ENCODE measurements around the gene GAGE12J. TPM values are rescaled to one million over a fixed set of nuclear protein-coding genes. Genes with fewer than 3 reads are reported as not detected.

GAGE12J gene
- total and polyA plus RNA-seq, 3 experiments from 2014 or later = not detected

DNA sequence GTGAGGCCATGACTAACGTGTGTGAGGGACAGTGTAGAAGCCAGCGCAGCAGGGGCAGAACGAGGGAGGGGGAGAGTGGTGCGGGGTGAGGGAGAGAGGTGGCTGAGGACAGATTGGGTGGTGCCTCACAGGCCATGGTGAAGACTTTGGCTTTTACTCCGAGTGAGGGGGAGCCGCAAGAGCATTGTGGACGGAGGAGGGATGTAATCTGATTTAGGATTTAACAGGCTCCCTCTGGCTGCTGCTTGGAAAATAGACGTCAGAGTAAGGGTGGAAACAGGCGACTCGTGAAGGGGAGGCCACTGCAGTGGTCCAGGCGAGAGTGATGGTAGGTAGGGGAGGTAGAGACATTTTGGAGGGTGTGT, 39.2 kb upstream of the GAGE12J start:
- ChIA-PET CTCF (no interaction called here), POLR2A (no interaction called here)
- H3K27ac ChIP-seq (ENCODE audit: low read depth, low read length) = no peak overlapping the region
- no peaks in the 10 kb centered on the region for H3K36me3 ChIP-seq (ENCODE audit: insufficient read depth, low read length)
- no peaks in the 10 kb centered on the region for H3K9me3 ChIP-seq (ENCODE audit: low read length)
- no peak for DNase-seq
- Mint-ChIP-seq H3K4me1 (peaks cover 24 to 51% (median 33%) of the 10 kb centered on the region in 3 donors), H3K36me3 (peaks cover 0 to 7% (median 0%) of the 10 kb centered on the region in 3 donors), H3K27ac (peak overlapping the region in 4 of 8 donors; percentile 14 to 58 (median 44)), H3K4me3 (no peak overlapping the region), H3K9me3 (peaks cover 0 to 1% (median 0%) of the 10 kb centered on the region in 5 donors), H3K27me3 (peaks cover 0 to 10% of the 10 kb centered on the region in 2 donors)
- H3K27me3 ChIP-seq (ENCODE audit: insufficient read depth, low read length, poor library complexity, severe bottlenecking) = no peaks in the 10 kb centered on the region
- H3K4me3 ChIP-seq (ENCODE audit: low read length) = no peak overlapping the region
- H3K4me1 ChIP-seq (ENCODE audit: insufficient read depth, low read length) = peaks cover 31% of the 10 kb centered on the region

DNA sequence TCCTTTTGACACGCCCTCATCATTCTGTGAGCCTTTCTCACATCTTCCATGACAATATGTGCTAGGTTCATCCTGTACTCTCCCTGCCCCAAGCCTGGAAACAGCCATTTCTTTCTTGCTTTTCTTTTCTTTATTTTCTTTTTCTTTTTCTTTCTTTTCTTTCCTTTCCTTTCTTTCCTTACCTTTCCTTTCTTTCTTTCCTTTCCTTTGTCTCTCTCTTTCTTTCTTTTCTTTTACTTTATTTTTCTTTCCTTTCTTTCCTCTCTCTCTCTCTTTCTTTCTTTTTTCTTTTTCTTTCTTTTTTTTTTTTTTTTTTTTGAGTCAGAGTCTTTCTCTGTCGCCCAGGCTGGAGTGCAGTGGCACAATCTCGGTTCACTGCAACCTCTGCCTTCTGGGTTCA, 37.6 kb upstream of the GAGE12J start:
- no peak overlapping the region for H3K27ac ChIP-seq (ENCODE audit: low read depth, low read length)
- H3K4me1 ChIP-seq (ENCODE audit: insufficient read depth, low read length) = peaks cover 24% of the 10 kb centered on the region
- H3K9me3 Mint-ChIP-seq = peaks cover 0 to 1% (median 0%) of the 10 kb centered on the region in 5 donors
- no peak for DNase-seq
- peaks cover 0 to 10% of the 10 kb centered on the region in 2 donors for H3K27me3 Mint-ChIP-seq
- H3K4me3 ChIP-seq (ENCODE audit: low read length) = no peak overlapping the region
- no peak overlapping the region for H3K27ac Mint-ChIP-seq
- H3K36me3 Mint-ChIP-seq = peaks cover 0 to 7% (median 0%) of the 10 kb centered on the region in 3 donors
- ChIA-PET CTCF (no interaction called here), POLR2A (interaction anchor here (0.6 kb wide), 1 partner anchor 636 kb away, joined by 6 read pairs; no protein-coding TSS in a partner anchor)
- no peaks in the 10 kb centered on the region for H3K27me3 ChIP-seq (ENCODE audit: insufficient read depth, low read length, poor library complexity, severe bottlenecking)
- no peak overlapping the region for H3K4me3 Mint-ChIP-seq
- no peaks in the 10 kb centered on the region for H3K9me3 ChIP-seq (ENCODE audit: low read length)
- peaks cover 15 to 50% (median 28%) of the 10 kb centered on the region in 3 donors for H3K4me1 Mint-ChIP-seq
- H3K36me3 ChIP-seq (ENCODE audit: insufficient read depth, low read length) = no peaks in the 10 kb centered on the region

DNA sequence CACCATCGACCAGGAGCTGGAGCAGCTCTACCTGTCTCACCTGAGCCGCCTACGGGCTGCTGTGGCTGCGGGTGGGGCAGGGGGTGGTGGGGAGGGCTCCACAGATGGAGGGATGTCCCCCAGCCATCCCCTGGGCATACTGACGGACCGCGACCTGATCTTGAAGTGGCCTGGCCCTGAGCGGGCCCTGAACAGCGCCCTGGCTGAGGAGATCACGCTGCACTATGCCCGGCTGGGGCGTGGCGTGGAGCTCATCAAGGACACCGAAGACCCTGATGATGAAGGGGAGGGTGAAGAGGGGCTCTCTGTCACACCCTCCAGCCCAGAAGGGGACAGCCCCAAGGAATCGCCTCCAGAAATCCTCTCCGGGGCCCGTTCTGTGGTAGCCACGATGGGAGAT, 35.7 kb upstream of the GAGE12J start:
- peaks cover 0 to 7% of the 10 kb centered on the region in 2 donors for H3K27me3 Mint-ChIP-seq
- H3K4me1 Mint-ChIP-seq = peaks cover 13 to 40% (median 22%) of the 10 kb centered on the region in 3 donors
- no peaks in the 10 kb centered on the region for H3K36me3 ChIP-seq (ENCODE audit: insufficient read depth, low read length)
- DNase-seq = no peak
- peaks cover 0 to 1% (median 0%) of the 10 kb centered on the region in 5 donors for H3K9me3 Mint-ChIP-seq
- H3K4me3 Mint-ChIP-seq = no peak overlapping the region
- H3K27me3 ChIP-seq (ENCODE audit: insufficient read depth, low read length, poor library complexity, severe bottlenecking) = no peaks in the 10 kb centered on the region
- no peak overlapping the region for H3K4me3 ChIP-seq (ENCODE audit: low read length)
- peaks cover 15% of the 10 kb centered on the region for H3K4me1 ChIP-seq (ENCODE audit: insufficient read depth, low read length)
- no peak overlapping the region for H3K27ac Mint-ChIP-seq
- H3K36me3 Mint-ChIP-seq = peaks cover 0 to 7% (median 0%) of the 10 kb centered on the region in 3 donors
- H3K27ac ChIP-seq (ENCODE audit: low read depth, low read length) = no peak overlapping the region
- ChIA-PET POLR2A (no interaction called here), CTCF (no interaction called here)
- H3K9me3 ChIP-seq (ENCODE audit: low read length) = no peaks in the 10 kb centered on the region

DNA sequence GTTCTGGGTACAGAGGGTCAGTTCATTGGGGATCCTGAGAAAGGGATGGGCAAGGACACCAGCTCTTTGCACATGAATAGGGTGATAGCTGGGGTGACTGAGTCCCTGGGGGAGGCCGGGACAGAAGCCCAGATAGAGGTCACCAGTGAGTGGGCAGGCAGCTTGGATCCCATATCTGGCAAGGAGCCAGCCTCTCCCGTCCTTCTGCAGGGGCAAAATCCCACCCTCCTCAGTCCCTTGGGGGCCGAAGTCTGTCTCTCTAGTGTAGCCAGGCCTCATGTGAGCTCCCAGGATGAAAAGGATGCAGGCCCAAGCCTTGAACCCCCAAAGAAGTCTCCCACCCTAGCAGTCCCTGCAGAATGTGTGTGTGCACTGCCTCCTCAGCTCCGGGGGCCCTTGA, 35.3 kb upstream of the GAGE12J start:
- ChIA-PET POLR2A (no interaction called here), CTCF (no interaction called here)
- H3K27ac Mint-ChIP-seq = no peak overlapping the region
- no peak for DNase-seq
- peaks cover 13 to 40% (median 22%) of the 10 kb centered on the region in 3 donors for H3K4me1 Mint-ChIP-seq
- peaks cover 0 to 7% (median 0%) of the 10 kb centered on the region in 3 donors for H3K36me3 Mint-ChIP-seq
- peaks cover 0 to 9% of the 10 kb centered on the region in 2 donors for H3K27me3 Mint-ChIP-seq
- no peak overlapping the region for H3K27ac ChIP-seq (ENCODE audit: low read depth, low read length)
- H3K4me1 ChIP-seq (ENCODE audit: insufficient read depth, low read length) = peaks cover 15% of the 10 kb centered on the region
- no peaks in the 10 kb centered on the region for H3K36me3 ChIP-seq (ENCODE audit: insufficient read depth, low read length)
- H3K9me3 Mint-ChIP-seq = peaks cover 0 to 1% (median 0%) of the 10 kb centered on the region in 5 donors
- H3K4me3 Mint-ChIP-seq = no peak overlapping the region
- no peaks in the 10 kb centered on the region for H3K9me3 ChIP-seq (ENCODE audit: low read length)
- H3K27me3 ChIP-seq (ENCODE audit: insufficient read depth, low read length, poor library complexity, severe bottlenecking) = no peaks in the 10 kb centered on the region
- no peak overlapping the region for H3K4me3 ChIP-seq (ENCODE audit: low read length)

DNA sequence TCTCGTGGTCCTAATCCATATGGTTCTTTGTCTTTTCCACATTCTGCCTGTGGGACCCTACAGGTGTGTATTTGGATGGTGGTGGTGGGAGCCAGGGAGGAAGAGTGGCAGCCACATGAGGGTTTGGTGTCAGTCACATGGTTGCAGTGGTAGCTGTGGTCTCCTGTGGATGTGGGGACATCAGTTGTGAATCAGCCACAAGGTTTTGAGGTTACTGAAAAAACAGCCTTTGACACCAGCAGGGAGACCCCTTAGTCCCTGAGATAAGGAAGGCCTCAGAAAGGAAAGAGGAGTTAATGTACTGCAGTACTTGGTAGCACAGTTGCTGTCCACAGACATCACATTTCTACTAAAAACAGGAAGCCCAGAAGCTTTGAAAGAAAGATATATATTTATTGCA, 34.2 kb upstream of the GAGE12J start:
- Histone ChIP-seq H3K4me3 (ENCODE audit: low read length) (no peak overlapping the region), H3K36me3 (ENCODE audit: insufficient read depth, low read length) (no peaks in the 10 kb centered on the region), H3K27me3 (ENCODE audit: insufficient read depth, low read length, poor library complexity, severe bottlenecking) (no peaks in the 10 kb centered on the region), H3K4me1 (ENCODE audit: insufficient read depth, low read length) (peaks cover 18% of the 10 kb centered on the region), H3K27ac (ENCODE audit: low read depth, low read length) (no peak overlapping the region), H3K9me3 (ENCODE audit: low read length) (no peaks in the 10 kb centered on the region)
- H3K9me3 Mint-ChIP-seq = no peaks in the 10 kb centered on the region
- CTCF ChIA-PET = no interaction called here
- peaks cover 0 to 7% of the 10 kb centered on the region in 2 donors for H3K27me3 Mint-ChIP-seq
- H3K4me3 Mint-ChIP-seq = no peak overlapping the region
- POLR2A ChIA-PET = no interaction called here
- peaks cover 17 to 40% (median 25%) of the 10 kb centered on the region in 3 donors for H3K4me1 Mint-ChIP-seq
- no peak for DNase-seq
- H3K27ac Mint-ChIP-seq = peak overlapping the region in 1 of 8 donors; percentile 50
- peaks cover 0 to 4% (median 0%) of the 10 kb centered on the region in 3 donors for H3K36me3 Mint-ChIP-seq

DNA sequence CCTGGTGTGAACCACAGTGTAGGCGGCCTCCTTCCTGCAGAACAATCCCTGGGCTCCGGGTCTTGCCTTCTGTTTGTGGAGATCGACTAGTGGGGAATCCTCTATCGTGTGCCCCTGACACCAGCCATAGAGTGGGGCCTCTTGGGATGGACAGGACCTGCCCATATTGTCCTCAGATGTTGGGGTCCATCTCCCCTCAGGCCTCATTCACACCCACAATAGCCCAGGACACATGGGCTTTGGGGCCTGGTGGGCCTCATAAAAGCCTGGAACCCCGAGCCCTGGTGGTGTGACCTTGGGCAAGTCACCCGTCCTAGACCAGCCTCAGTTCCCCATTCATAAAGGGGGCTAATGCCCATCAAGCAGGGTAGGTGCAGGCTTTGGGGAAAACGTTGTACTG, 31.6 kb upstream of the GAGE12J start:
- no peaks in the 10 kb centered on the region for H3K9me3 Mint-ChIP-seq
- POLR2A ChIA-PET = no interaction called here
- H3K27ac Mint-ChIP-seq = no peak overlapping the region
- H3K4me3 ChIP-seq (ENCODE audit: low read length) = no peak overlapping the region
- peaks cover 0 to 4% (median 0%) of the 10 kb centered on the region in 3 donors for H3K36me3 Mint-ChIP-seq
- no peaks in the 10 kb centered on the region for H3K36me3 ChIP-seq (ENCODE audit: insufficient read depth, low read length)
- CTCF ChIA-PET = no interaction called here
- peaks cover 0 to 5% of the 10 kb centered on the region in 2 donors for H3K27me3 Mint-ChIP-seq
- no peak overlapping the region for H3K4me3 Mint-ChIP-seq
- no peaks in the 10 kb centered on the region for H3K27me3 ChIP-seq (ENCODE audit: insufficient read depth, low read length, poor library complexity, severe bottlenecking)
- H3K27ac ChIP-seq (ENCODE audit: low read depth, low read length) = no peak overlapping the region
- H3K9me3 ChIP-seq (ENCODE audit: low read length) = no peaks in the 10 kb centered on the region
- no peak for DNase-seq
- peaks cover 19% of the 10 kb centered on the region for H3K4me1 ChIP-seq (ENCODE audit: insufficient read depth, low read length)
- peaks cover 17 to 40% (median 25%) of the 10 kb centered on the region in 3 donors for H3K4me1 Mint-ChIP-seq

DNA sequence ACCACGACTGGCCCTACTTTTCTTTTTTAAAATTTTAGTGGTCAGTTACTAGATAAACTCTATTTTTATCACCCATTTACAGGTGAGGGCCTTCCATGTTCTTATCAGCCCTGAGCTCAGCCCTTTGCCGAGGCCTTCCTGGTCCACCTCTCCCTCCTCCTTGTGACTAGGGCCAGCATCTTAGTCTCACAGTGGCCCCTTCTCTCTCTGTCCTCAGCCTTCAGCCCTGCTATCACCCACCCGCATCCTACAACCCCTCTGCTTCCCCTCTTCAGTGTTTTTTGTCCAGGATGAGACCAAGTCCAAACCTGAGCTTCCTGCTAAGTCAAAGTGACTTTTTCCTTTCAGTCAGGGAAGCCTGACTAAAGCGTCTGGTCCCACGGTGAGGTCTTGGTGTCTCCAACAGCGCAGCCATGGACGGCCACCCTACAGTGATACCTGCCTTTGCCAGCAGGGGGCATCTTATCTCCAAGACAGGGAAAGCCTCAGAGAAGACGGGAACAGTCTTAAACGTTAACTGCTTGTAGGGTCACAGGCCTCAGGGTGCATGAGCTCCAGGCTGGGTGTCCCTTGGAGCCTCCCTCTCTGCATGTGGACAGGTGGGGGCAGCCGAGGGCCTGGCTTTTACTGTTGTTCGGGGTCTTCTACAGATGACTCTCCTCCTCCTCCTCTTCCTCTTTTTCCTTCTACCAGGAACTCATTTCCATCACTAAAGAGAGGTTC, 30.1 kb upstream of the GAGE12J start:
- Mint-ChIP-seq H3K4me3 (peak overlapping the region in 2 of 7 donors; percentile 14 to 37), H3K27ac (peak overlapping the region in 2 of 8 donors; percentile 70 to 96), H3K36me3 (no peaks in the 10 kb centered on the region), H3K4me1 (peaks cover 17 to 48% (median 25%) of the 10 kb centered on the region in 3 donors), H3K27me3 (peaks cover 0 to 10% of the 10 kb centered on the region in 2 donors), H3K9me3 (no peaks in the 10 kb centered on the region)
- CTCF ChIA-PET = interaction anchor here (1.0 to 1.2 kb wide), 3 partner anchors 16 to 44 kb away, joined by 3 to 4 read pairs (median 4); no protein-coding TSS in a partner anchor
- H3K27ac ChIP-seq (ENCODE audit: low read depth, low read length) = no peak overlapping the region
- no peaks in the 10 kb centered on the region for H3K36me3 ChIP-seq (ENCODE audit: insufficient read depth, low read length)
- no peaks in the 10 kb centered on the region for H3K9me3 ChIP-seq (ENCODE audit: low read length)
- H3K27me3 ChIP-seq (ENCODE audit: insufficient read depth, low read length, poor library complexity, severe bottlenecking) = no peaks in the 10 kb centered on the region
- POLR2A ChIA-PET = no interaction called here
- peak; percentile 40 to 80 (median 49) for DNase-seq
- H3K4me3 ChIP-seq (ENCODE audit: low read length) = no peak overlapping the region
- H3K4me1 ChIP-seq (ENCODE audit: insufficient read depth, low read length) = peaks cover 19% of the 10 kb centered on the region
